Fibroblast of lung (primary cell): ENCODE data around the gene PHB1.

ENCODE experiments used
- CTCF ChIP-seq, 2 donors: IDR thresholded peaks in 1 of 2; conservative IDR thresholded peaks in 1 of 2; 1 replicate in 1 of 2; 2 replicates in 1 of 2; pipeline ENCODE4 v1.5.1; 2011 to 2012; ENCODE audit warnings: low read length in 2 of 2, control low read depth in 1 of 2, inconsistent platforms in 1 of 2, low read depth in 1 of 2, mild to moderate bottlenecking in 1 of 2
- EZH2 ChIP-seq: IDR thresholded peaks from 2 replicates; pipeline ENCODE4 v1.5.1; 2012; ENCODE audit warnings: low read length, control low read depth, mild to moderate bottlenecking; ENCODE audit errors: missing control alignments

- TF ChIP-seq CTCF (conservative IDR thresholded peaks at IDR 0.05 in 1 of 2, IDR thresholded peaks at IDR 0.05 in 1 of 2; ENCODE audit: low read depth in 1 of 2, low read length in 2 of 2) = no peak
- TF ChIP-seq EZH2 = no peak
Observed at GRCh38 chr17:49373115-49373514, 41.6 kb downstream of the PHB1 start.
